ENCODE data around the gene EPHB1. TPM values are rescaled to one million over a fixed set of nuclear protein-coding genes. Genes with fewer than 3 reads are reported as not detected.
A peak's percentile ranks its signal among the peaks of the same experiment; 100 is the strongest.

Gene EPHB1
- polyA plus RNA-seq, 3 donors = 0.06 to 0.55 TPM; not detected in 1

DNA sequence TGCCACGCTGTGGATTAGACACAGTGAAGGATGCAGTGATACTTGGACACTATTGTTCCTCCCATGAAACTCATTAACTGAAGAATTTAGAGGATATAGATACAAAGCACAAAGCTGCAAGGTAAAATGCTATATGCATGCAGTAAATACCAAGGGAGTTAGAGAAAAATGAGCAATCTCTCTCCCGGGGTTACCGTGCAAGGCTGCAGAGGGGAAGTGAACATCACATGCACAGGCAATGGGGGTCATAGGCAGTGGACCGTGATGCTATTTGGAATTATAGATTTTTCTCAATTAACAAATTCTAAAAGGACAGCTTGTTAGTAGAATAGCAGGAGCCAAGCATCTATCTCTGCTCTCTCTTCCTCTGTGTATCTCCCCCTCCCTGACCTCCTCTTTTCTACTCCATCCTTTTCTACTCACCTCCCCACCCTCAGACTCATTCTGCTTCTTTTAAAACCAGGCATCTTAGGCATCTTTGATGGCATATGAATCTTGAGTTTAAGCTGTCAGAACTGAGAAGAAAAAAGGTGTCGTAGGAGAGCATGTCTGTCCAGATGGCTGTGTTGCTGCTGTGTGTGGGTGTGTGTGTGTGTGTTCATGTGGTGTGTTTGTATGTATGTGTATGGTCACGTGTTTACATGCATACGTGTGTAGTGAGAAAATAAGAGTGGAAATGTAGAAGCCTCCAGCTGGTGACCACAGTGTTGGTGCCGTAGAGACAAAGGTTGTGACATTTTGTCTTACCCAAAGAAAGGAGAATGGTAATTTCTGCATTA lies 339.0 kb downstream of the EPHB1 start:
- intact Hi-C loops (cut with micrococcal nuclease) = no loop called here
- TF ChIP-seq, protein P1, sequence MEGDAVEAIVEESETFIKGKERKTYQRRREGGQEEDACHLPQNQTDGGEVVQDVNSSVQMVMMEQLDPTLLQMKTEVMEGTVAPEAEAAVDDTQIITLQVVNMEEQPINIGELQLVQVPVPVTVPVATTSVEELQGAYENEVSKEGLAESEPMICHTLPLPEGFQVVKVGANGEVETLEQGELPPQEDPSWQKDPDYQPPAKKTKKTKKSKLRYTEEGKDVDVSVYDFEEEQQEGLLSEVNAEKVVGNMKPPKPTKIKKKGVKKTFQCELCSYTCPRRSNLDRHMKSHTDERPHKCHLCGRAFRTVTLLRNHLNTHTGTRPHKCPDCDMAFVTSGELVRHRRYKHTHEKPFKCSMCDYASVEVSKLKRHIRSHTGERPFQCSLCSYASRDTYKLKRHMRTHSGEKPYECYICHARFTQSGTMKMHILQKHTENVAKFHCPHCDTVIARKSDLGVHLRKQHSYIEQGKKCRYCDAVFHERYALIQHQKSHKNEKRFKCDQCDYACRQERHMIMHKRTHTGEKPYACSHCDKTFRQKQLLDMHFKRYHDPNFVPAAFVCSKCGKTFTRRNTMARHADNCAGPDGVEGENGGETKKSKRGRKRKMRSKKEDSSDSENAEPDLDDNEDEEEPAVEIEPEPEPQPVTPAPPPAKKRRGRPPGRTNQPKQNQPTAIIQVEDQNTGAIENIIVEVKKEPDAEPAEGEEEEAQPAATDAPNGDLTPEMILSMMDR (IDR thresholded peaks at IDR 0.05) = no peak
- no peak overlapping the region for H3K27ac ChIP-seq (ENCODE audit: low read depth in 1 of 2, low read length in 2 of 2)
- no peaks in the 10 kb centered on the region for H3K4me1 ChIP-seq (ENCODE audit: control insufficient read depth in 1 of 2, insufficient read depth in 2 of 2, low read length in 2 of 2)
- H3K9ac ChIP-seq (ENCODE audit: insufficient read depth, low read length, poor library complexity, severe bottlenecking) = no peak overlapping the region
- no peaks in the 10 kb centered on the region for H3K36me3 ChIP-seq (replicated peaks in 1 of 2; ENCODE audit: control insufficient read depth in 1 of 2, insufficient read depth in 2 of 2, low read length in 2 of 2)
- peaks cover 0 to 9% (median 0%) of the 10 kb centered on the region in 7 donors for H3K9me3 Mint-ChIP-seq
- H4K20me1 ChIP-seq (ENCODE audit: insufficient read depth, low read length) = no peaks in the 10 kb centered on the region
- no peak overlapping the region for H3K4me3 ChIP-seq (replicated peaks in 1 of 3; ENCODE audit: low read depth in 2 of 3, low read length in 3 of 3)
- H2AFZ ChIP-seq (ENCODE audit: insufficient read depth, low read depth, low read length, poor library complexity, severe bottlenecking) = no peak overlapping the region
- no peak overlapping the region for H3K4me3 Mint-ChIP-seq
- H3K27ac Mint-ChIP-seq = peak overlapping the region in 1 of 7 donors; percentile 1
- H3K27me3 Mint-ChIP-seq (ENCODE audit: low read depth in 3 of 3) = peaks cover 0 to 1% (median 0%) of the 10 kb centered on the region in 3 donors
- no peaks in the 10 kb centered on the region for H3K27me3 ChIP-seq (ENCODE audit: control insufficient read depth in 2 of 2, insufficient read depth in 2 of 2, low read length in 2 of 2)
- 79% methylated on average over 3 of the region's 8 CpGs for WGBS (ENCODE audit: insufficient coverage)
- DNase-seq = no peak
- no peak overlapping the region for H3K4me2 ChIP-seq (replicated peaks; ENCODE audit: extremely low read depth, low read length, poor library complexity, severe bottlenecking)
- no peaks in the 10 kb centered on the region for H3K9me3 ChIP-seq (replicated peaks in 1 of 2; ENCODE audit: control insufficient read depth in 1 of 2, insufficient read depth in 1 of 2, low read length in 2 of 2)
- H3K79me2 ChIP-seq (ENCODE audit: insufficient read depth, low read length) = no peaks in the 10 kb centered on the region
- no peaks in the 10 kb centered on the region for H3K36me3 Mint-ChIP-seq
- no peaks in the 10 kb centered on the region for H3K4me1 Mint-ChIP-seq

DNA sequence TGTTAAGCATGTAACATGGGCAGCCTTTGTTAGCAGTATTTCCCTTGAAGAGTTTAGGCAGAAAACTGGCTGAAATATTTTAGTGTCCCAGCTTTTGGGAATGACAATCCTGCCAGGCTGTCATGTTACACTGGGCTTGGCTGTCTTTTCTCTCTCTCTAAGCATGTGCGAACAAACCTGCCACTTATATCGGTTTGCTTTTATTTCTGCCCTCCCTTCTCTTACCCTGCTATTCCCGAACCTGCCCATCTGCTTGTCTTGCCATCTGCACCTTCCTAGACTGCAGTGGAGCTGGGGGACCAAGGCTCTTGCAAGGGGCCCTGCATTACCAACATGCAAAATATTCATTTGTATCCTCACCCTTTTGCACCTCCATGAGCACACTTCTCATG lies 339.6 kb downstream of the EPHB1 start:
- no peaks in the 10 kb centered on the region for H3K9me3 ChIP-seq (replicated peaks in 1 of 2; ENCODE audit: control insufficient read depth in 1 of 2, insufficient read depth in 1 of 2, low read length in 2 of 2)
- Mint-ChIP-seq H3K4me1 (no peaks in the 10 kb centered on the region), H3K4me3 (no peak overlapping the region), H3K9me3 (peaks cover 0 to 7% (median 0%) of the 10 kb centered on the region in 7 donors), H3K27me3 (ENCODE audit: low read depth in 3 of 3) (peaks cover 0 to 1% (median 0%) of the 10 kb centered on the region in 3 donors), H3K27ac (no peak overlapping the region), H3K36me3 (no peaks in the 10 kb centered on the region)
- no peak overlapping the region for H3K9ac ChIP-seq (ENCODE audit: insufficient read depth, low read length, poor library complexity, severe bottlenecking)
- no peak overlapping the region for H3K27ac ChIP-seq (ENCODE audit: low read depth in 1 of 2, low read length in 2 of 2)
- H3K4me1 ChIP-seq (ENCODE audit: control insufficient read depth in 1 of 2, insufficient read depth in 2 of 2, low read length in 2 of 2) = no peaks in the 10 kb centered on the region
- intact Hi-C loops (cut with micrococcal nuclease) = no loop called here
- H3K36me3 ChIP-seq (replicated peaks in 1 of 2; ENCODE audit: control insufficient read depth in 1 of 2, insufficient read depth in 2 of 2, low read length in 2 of 2) = no peaks in the 10 kb centered on the region
- no peak for DNase-seq
- no peak overlapping the region for H2AFZ ChIP-seq (ENCODE audit: insufficient read depth, low read depth, low read length, poor library complexity, severe bottlenecking)
- no peaks in the 10 kb centered on the region for H3K27me3 ChIP-seq (ENCODE audit: control insufficient read depth in 2 of 2, insufficient read depth in 2 of 2, low read length in 2 of 2)
- no peaks in the 10 kb centered on the region for H4K20me1 ChIP-seq (ENCODE audit: insufficient read depth, low read length)
- H3K4me3 ChIP-seq (replicated peaks in 1 of 3; ENCODE audit: low read depth in 2 of 3, low read length in 3 of 3) = no peak overlapping the region
- no peak overlapping the region for H3K4me2 ChIP-seq (replicated peaks; ENCODE audit: extremely low read depth, low read length, poor library complexity, severe bottlenecking)
- no peaks in the 10 kb centered on the region for H3K79me2 ChIP-seq (ENCODE audit: insufficient read depth, low read length)
- TF ChIP-seq, protein P1 (IDR thresholded peaks at IDR 0.05) = no peak
- WGBS (ENCODE audit: insufficient coverage) = 87% methylated on average over 3 of the region's 3 CpGs
